HFFc6 (cell line): ENCODE measurements around the gene UBE2L6. TPM values are rescaled to one million over a fixed set of nuclear protein-coding genes. Genes with fewer than 3 reads are reported as not detected.

ENCODE experiments used
- DNase-seq: peaks from one replicate; pipeline ENCODE4 v3.0.0-alpha.2; 2018
- H3K27ac Mint-ChIP-seq: 2 replicates; pipeline ENCODE4 v1.8.0; 2020; ENCODE audit warnings: mild to moderate bottlenecking, mixed read lengths
- H3K27me3 Mint-ChIP-seq: 2 replicates; pipeline ENCODE4 v1.8.0; 2021; ENCODE audit warnings: mild to moderate bottlenecking, moderate library complexity, mixed read lengths; ENCODE audit not compliant: insufficient read depth
- H3K36me3 Mint-ChIP-seq: 2 replicates; pipeline ENCODE4 v1.8.0; 2021; ENCODE audit warnings: low read depth, mixed read lengths
- H3K4me1 Mint-ChIP-seq: 2 replicates; pipeline ENCODE4 v1.8.0; 2020; ENCODE audit warnings: low read depth, mixed read lengths
- H3K4me3 Mint-ChIP-seq: 2 replicates; pipeline ENCODE4 v1.8.0; 2020; ENCODE audit warnings: mild to moderate bottlenecking, moderate library complexity, mixed read lengths
- H3K9me3 Mint-ChIP-seq: 2 replicates; pipeline ENCODE4 v1.8.0; 2020; ENCODE audit warnings: mild to moderate bottlenecking, mixed read lengths
- total RNA-seq, 6 experiments: library from RNA; stranded (reverse); fragmentation: NEBNext Ultra II Directional; extraction: Animal tissue kit (Norgen Biotek cat#: 25700); gene quantifications; 2 replicates in 1 of 6; 3 replicates in 5 of 6; pipeline ENCODE4 v1.2.3, GENCODE V29; 2021
- TF ChIP-seq, protein P1 (sequence below): fragments of 200-600 bp; sonication (generic); IDR thresholded peaks from 2 replicates; pipeline ENCODE4 v1.5.0; 2021; ENCODE audit warnings: antibody characterized with exemption, mild to moderate bottlenecking

The UBE2L6 gene
- total RNA-seq, 6 experiments from 2014 or later = 34.1 to 46.5 (median 43.3) TPM

DNA sequence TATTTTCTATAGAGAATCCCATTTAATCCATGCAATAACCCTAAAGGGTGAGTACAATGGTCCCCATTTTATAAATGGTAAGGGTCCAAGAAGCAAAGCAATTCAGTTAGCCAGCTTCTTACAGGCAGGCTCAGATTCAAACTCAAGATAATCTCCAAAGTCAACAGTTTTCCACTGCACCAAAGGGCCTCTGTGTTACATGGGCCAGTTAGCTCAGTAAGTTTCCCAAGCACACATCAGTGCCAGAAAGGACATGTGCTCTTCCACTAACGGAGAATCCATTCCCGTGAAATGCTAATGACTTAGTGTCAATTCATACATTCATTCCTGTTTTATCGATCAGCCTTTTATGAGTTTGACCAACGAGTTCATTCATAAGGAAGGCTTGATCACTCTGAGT, 63.0 kb downstream of the UBE2L6 start:
- Mint-ChIP-seq H3K27me3 (no peaks in the 10 kb centered on the region), H3K36me3 (peaks cover 5% of the 10 kb centered on the region), H3K4me3 (no peak overlapping the region), H3K27ac (no peak overlapping the region), H3K4me1 (peaks cover 14% of the 10 kb centered on the region), H3K9me3 (no peaks in the 10 kb centered on the region)
- no peak for DNase-seq
- TF ChIP-seq, protein P1, sequence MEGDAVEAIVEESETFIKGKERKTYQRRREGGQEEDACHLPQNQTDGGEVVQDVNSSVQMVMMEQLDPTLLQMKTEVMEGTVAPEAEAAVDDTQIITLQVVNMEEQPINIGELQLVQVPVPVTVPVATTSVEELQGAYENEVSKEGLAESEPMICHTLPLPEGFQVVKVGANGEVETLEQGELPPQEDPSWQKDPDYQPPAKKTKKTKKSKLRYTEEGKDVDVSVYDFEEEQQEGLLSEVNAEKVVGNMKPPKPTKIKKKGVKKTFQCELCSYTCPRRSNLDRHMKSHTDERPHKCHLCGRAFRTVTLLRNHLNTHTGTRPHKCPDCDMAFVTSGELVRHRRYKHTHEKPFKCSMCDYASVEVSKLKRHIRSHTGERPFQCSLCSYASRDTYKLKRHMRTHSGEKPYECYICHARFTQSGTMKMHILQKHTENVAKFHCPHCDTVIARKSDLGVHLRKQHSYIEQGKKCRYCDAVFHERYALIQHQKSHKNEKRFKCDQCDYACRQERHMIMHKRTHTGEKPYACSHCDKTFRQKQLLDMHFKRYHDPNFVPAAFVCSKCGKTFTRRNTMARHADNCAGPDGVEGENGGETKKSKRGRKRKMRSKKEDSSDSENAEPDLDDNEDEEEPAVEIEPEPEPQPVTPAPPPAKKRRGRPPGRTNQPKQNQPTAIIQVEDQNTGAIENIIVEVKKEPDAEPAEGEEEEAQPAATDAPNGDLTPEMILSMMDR = no peak

DNA sequence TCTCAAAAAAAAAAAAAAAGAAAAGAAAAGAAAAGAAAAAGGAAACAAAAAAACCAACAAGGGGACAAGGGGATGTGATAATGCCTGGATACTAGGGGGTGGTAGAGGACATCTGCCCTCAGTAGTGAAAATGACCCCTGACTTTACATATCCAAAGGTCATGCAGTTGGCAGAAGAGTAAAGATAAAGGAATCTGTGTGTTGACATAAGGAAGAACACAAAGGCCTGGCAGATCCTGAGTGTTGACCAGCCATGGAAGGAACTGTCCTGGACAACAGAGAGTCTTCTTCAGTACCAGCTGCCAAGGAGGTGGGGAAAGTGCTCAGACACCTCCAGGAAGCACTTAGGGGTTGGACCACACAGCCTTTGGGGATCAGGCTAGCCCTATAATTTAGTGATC, 64.6 kb downstream of the UBE2L6 start:
- peaks cover 14% of the 10 kb centered on the region for H3K4me1 Mint-ChIP-seq

DNA sequence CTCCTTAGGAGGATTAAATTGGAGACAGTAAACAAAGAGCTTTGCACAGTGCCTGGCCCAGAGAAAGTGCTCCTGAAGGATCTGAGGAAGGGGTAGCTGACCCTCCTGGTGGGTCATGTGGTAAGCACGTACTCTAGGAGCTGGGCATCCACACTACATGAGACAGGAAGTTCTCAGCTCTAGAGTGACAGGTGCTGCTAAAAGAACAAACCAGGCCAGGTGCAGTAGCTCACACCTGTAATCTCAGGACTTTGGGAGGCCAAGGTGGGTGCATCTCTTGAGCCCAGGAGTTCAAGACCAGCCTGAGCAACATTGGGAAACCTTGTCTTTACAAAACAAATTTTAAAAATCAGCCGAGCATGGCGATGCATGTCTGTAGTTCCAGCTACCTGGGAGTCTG, 65.1 kb downstream of the UBE2L6 start:
- H3K9me3 Mint-ChIP-seq = no peaks in the 10 kb centered on the region
- no peak overlapping the region for H3K27ac Mint-ChIP-seq
- H3K4me1 Mint-ChIP-seq = peaks cover 14% of the 10 kb centered on the region
- no peak overlapping the region for H3K4me3 Mint-ChIP-seq
- peaks cover 5% of the 10 kb centered on the region for H3K36me3 Mint-ChIP-seq
- TF ChIP-seq, protein P1 = no peak
- no peak for DNase-seq
- no peaks in the 10 kb centered on the region for H3K27me3 Mint-ChIP-seq

More for the DNA sequence above, 64.6 kb downstream of the UBE2L6 start:
- DNase-seq = no peak
- H3K4me3 Mint-ChIP-seq = no peak overlapping the region
- no peak overlapping the region for H3K27ac Mint-ChIP-seq
- H3K36me3 Mint-ChIP-seq = peaks cover 5% of the 10 kb centered on the region
- TF ChIP-seq, protein P1 = no peak
- H3K9me3 Mint-ChIP-seq = no peaks in the 10 kb centered on the region
- H3K27me3 Mint-ChIP-seq = no peaks in the 10 kb centered on the region

DNA sequence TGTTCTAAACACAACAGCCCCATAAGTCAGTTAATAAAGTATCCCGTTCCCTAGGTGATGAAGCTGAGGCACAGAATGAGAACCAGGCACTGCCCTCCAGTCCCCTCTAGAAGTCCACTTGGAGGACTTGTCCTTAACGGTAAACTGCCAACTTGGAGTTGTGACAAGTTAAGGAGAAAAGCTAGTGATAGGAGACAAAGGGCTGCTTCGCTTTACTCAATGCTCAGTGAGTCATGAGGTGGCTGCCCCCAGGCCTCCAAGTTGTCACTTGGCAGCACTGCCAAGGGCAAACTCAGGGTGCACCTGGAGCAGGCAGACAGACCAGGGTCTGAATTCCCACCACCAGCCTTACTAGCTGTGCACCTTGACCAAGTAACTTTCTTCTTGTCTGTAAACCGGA, 65.5 kb downstream of the UBE2L6 start:
- H3K9me3 Mint-ChIP-seq = no peaks in the 10 kb centered on the region

More for the DNA sequence above, 65.5 kb downstream of the UBE2L6 start:
- Mint-ChIP-seq H3K36me3 (peaks cover 5% of the 10 kb centered on the region), H3K4me3 (no peak overlapping the region), H3K4me1 (peaks cover 14% of the 10 kb centered on the region), H3K27me3 (no peaks in the 10 kb centered on the region), H3K27ac (no peak overlapping the region)
- DNase-seq = no peak
- TF ChIP-seq, protein P1 = no peak

Other genes starting within 250 kb of the UBE2L6 start
- gene TNKS1BP1, start 242.7 kb downstream of the UBE2L6 start, total RNA-seq = 100 to 1,000 TPM; 118 to 134 (median 123) TPM
- gene SSRP1, start 231.8 kb downstream of the UBE2L6 start, total RNA-seq = 100 to 1,000 TPM in 5 of 6 experiments, 10 to 100 TPM in 1; 84.0 to 141 (median 133) TPM
- not detected for gene P2RX3, start 229.3 kb downstream of the UBE2L6 start, total RNA-seq
- not detected for gene PRG3, start 186.5 kb downstream of the UBE2L6 start, total RNA-seq
- not detected for gene PRG2, start 177.0 kb downstream of the UBE2L6 start, total RNA-seq
- 10 to 100 TPM in 4 of 6 experiments, 1 to 10 TPM in 2; 2.1 to 18.7 (median 15.8) TPM for gene SLC43A3, start 140.6 kb downstream of the UBE2L6 start, total RNA-seq
- under 1 TPM; 0.09 to 0.66 (median 0.35) TPM for gene RTN4RL2, start 107.1 kb downstream of the UBE2L6 start, total RNA-seq
- 1 to 10 TPM; 3.1 to 4.7 (median 4.3) TPM for gene SLC43A1, start 52.0 kb downstream of the UBE2L6 start, total RNA-seq
- 10 to 100 TPM; 43.6 to 72.9 (median 58.4) TPM for gene TIMM10, start 36.9 kb downstream of the UBE2L6 start, total RNA-seq
- gene SMTNL1, start 30.1 kb downstream of the UBE2L6 start, total RNA-seq = not detected
- gene SERPING1, start 30.0 kb upstream of the UBE2L6 start, total RNA-seq = under 1 TPM in 5 of 6 experiments, not detected in 1; 0.11 to 0.51 (median 0.25) TPM
- under 1 TPM in 5 of 6 experiments, not detected in 1; 0.14 to 0.48 (median 0.28) TPM for gene YPEL4, start 82.2 kb upstream of the UBE2L6 start, total RNA-seq
- 10 to 100 TPM; 13.0 to 17.1 (median 15.6) TPM for gene CLP1, start 90.1 kb upstream of the UBE2L6 start, total RNA-seq
- 10 to 100 TPM; 67.5 to 82.1 (median 74.1) TPM for gene ZDHHC5, start 100.4 kb upstream of the UBE2L6 start, total RNA-seq
- gene MED19, start 144.5 kb upstream of the UBE2L6 start, total RNA-seq = 10 to 100 TPM; 19.1 to 22.4 (median 21.8) TPM
- gene TMX2, start 144.9 kb upstream of the UBE2L6 start, total RNA-seq = 100 to 1,000 TPM in 2 of 6 experiments, 10 to 100 TPM in 4; 89.9 to 113 (median 97.2) TPM
- 100 to 1,000 TPM; 128 to 186 (median 140) TPM for gene SELENOH, start 173.8 kb upstream of the UBE2L6 start, total RNA-seq
- gene BTBD18, start 184.1 kb upstream of the UBE2L6 start, total RNA-seq = not detected
- gene CTNND1, start 194.1 kb upstream of the UBE2L6 start, total RNA-seq = 100 to 1,000 TPM; 131 to 153 (median 147) TPM